Hematopoietic multipotent progenitor cell treated with erythropoietin and hydrocortisone succinate and interleukin-3 and kit ligand, for 17 days (in vitro differentiated cells): ENCODE results near the gene IL17RD.

Experiments used
- DNase-seq: peaks from one replicate; pipeline ENCODE4 v3.0.0-alpha.2; 2015; ENCODE audit warnings: low spot score

The IL17RD gene

DNA sequence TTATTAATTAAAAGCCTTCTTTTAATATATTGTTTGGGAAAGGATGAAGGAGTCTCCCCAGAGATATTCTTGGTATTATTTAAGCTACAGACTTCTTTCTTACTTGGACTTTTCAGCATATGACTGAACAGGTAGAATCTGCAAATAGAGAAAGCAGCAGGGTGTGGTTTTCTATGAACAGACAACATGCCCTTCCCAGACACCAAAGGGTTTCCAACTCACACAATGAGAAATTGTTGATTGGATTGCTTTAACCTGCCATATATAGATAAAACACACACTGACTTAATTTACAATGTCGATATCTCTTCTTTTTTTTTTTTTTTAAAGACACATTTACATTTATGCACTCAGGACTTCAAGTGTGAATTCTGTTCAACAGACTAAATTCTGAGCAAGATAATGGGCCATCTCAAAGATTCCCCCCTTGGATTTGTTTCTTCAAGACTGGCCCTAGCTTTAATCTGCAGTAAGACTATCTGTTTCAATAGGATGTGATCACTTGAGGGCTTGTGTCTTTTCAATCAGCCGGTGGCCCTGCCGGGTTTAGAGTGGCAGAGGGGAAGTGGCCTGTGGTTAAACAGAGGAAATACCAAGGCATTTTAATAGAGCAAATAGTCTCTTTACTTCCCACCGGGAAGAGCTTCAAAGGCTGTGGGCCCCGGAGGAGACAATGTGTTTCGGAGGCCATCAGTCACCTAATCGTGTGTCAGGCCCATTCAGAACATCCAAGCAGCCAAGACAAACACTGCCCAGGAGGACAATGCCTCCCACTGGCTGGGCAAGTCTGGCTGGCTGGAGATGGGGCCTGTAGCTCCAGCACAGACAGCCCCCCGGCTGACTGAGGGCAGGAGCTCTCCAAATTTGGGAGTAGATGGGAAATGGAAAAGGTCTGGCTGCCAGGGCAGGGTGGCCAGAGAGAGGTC lies 6.1 kb downstream of the IL17RD start:
- no peak for DNase-seq

DNA sequence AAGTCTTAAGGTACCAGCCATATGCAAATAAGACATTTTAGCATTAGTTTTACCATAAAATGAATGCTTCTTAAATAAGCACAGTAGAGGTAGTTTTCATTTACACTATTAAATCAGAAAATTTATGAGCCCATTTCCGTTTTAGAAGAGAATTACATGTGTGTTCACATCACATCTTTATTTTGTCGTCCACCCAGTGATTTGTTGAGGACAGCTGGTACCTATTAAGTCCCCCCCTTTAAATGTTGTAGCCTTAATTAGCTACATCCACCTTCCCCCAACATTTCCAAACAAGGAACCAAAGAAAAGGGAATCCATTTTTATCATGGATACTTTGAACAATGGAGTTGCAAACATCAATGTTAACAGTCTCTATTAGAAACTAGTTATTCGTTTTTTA lies 6.8 kb downstream of the IL17RD start:
- DNase-seq = no peak

DNA sequence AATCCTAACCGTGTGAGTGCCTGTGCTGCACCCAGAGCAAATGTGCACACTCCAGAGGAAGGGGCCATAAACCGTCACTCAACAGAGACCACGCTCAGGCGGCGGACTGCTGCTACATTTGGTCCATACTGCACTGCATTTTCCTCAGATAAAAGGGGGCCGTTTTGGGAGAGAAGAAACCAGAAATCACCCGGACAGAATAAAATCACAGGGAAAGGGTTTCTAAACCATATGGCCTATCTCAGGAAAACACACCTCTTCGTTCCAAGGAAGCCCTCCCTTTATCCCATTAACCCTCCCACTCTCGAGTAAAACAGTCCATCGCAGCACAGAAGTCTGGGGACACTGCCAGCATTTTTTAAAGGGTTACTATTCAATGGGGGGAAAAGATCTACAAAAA lies 7.6 kb downstream of the IL17RD start:
- no peak for DNase-seq

DNA sequence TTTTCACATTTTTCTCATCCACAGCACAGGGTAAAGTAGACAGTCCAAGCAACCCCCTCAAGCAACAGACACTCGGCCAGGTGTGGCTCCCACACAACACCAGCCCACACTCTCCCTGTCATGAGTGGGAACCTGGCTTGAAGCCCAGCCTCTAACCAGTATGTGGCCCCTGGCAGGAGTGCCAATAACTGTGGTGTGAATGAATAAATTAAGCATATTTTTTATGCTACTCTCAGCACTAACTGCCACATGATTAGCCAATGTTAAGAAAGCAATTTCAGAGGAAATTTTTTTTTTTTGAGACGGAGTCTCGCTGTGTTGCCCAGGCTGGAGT lies 9.9 kb downstream of the IL17RD start:
- DNase-seq = no peak

DNA sequence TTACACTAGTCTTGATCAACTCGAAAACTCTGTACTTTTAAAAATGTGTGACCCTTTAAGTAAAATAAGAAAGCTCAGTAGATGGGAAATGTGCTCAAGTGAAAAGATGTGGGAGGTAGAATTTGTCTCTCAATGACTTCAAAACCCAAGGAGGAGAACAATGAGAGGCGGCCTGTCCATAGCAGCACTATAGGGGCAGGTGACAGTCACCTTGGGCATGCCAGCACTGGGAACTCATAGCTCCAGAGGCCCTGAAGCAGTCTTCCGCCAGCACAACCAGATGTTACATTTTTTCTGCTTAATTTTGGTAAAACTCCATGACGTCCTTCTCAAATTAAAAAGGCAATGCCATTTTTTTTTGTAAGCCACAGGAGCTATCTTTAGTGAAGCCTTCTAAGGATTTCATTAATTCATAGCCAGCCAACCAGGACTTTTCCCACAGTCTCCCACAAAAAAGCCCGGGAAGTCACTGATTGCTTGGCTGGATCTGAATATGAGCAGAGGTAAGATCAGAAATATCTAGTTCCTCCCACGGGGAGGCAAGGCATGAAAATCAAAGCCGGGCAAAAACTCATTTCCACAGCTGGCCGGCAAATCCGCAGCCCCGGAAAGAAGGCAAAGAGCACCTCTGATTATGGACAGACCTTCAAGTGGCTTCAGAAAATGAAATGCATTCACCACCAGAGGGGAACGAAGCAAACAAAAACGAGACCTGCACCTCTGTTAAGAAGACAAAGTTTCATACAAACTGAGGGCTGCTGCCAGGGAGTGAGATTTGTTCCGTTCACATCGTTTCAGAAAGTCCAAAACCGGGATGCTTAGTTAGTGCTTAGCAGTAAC lies 10.5 kb downstream of the IL17RD start:
- no peak for DNase-seq

DNA sequence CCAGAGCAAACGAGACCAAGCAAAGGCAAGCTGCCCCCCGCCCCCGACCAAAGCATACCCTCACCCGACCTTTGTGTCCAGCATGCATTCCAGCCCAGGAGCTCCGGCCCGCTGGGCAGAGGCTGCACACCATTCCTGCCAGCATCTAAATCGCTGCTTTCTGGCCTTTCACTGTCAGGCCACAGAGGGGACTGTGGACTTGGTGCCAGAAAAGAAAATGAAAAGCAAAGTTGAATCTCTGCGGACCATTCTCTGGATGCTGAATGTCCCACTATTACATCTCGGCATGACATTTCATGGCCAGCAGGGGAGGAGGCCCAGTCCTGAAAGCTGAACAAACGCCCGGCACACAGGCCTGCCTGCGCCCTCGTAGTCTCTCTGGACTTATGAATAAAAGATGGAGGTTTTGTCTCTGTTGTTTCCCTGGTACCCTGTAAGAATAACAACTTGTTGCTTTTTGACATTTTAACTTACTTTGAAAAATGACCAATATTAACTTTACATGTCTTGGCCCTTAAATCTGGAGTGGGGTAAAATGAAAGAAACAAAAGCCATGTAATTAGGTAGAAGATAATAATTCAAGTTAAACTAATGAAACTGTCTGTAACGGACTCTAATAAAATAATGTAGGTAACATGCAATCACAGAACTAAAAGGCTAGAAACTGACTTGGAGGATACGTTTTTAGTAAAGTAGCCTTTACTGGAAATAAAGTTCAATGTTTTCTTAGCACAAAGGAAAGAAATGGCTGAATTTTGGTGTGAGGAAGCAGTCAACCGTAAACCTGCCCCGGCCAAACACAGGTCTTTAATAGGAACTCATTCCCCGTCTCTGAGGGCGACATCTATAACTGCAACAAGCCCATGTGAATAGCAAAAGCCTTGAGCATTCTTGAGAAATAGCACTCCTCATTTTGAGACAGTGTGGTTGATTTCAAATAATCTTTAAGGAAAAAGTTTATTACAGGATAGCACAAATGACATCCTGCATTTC lies 12.7 kb downstream of the IL17RD start:
- DNase-seq = no peak

DNA sequence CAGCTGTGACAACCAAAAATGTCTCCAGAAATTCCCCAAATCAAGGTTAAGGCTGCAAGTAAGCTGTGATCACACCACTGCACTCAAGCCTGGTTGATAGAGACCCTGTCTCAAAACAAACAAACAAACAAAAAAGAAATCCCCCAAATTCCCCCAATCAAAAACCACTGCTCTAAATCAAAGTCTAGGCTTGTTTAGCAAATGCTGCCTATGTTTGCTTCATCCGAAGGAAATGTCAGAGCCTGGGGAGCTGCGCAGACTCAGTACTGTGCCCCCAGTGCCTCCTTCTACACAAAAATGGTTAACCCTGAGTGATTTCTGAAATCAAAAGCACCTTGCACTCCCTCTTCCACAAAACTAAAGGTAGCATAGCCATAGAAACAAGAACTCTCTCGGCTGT lies 13.4 kb downstream of the IL17RD start:
- no peak for DNase-seq

DNA sequence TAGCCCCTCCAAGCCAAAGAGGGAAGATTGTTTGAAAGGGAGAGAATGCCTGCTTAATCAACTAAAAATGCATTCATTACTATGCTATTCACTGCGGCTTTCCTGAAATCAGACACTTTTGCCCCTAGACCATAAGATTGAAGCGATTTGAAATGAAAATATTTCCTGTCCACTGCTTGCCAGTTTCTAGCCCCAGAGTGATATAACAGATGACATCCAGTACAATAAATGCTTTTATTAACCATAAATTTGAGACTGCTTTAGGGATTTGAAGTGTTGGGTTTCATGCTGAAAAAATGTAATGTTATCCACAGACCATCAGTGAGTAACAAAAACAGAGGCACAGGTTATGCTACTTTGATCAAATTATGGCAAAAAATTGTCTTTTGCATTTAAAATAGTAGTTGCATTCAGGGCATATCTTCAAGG lies 14.1 kb downstream of the IL17RD start:
- DNase-seq = no peak

DNA sequence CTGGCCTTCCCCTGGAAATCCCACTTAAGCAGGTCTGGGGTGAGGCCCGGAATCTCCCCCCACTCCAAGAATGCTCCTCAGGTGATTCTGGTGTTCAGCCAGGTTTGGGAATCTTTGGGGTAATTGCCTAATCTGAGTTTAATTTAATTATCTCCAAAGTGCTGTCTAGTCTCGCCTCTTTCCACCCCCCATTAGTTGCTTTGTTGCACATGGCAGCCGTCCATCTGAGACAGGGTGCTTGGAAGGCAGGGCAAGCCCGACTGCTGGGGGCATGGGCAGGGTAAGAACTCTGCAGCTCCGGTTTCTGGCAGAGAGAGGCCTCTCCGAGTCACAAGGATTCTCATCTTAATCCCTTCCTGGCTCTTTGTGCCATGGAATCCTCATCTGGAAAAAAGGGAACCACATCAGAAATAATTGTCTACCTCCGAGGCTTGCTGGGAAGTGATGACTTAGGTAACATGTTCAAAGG lies 15.0 kb downstream of the IL17RD start:
- DNase-seq = no peak

DNA sequence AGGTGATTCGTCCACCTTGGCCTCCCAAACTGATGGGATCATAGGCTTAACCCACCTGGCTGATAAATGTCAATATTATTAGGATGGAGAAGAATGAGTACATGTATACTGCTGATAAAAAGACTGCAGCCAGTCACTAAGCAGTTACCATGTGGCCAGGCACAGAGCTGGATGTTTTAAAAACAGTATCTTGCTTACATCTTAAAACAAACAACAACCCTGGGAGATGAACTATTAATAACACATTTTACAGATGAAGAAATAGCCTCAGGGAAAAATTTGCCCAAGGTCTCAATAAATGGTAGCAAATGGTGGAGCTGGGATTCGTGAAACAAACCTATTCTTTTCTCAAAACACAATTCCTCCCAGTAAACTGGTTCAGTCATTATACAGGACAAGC lies 18.1 kb downstream of the IL17RD start:
- no peak for DNase-seq

DNA sequence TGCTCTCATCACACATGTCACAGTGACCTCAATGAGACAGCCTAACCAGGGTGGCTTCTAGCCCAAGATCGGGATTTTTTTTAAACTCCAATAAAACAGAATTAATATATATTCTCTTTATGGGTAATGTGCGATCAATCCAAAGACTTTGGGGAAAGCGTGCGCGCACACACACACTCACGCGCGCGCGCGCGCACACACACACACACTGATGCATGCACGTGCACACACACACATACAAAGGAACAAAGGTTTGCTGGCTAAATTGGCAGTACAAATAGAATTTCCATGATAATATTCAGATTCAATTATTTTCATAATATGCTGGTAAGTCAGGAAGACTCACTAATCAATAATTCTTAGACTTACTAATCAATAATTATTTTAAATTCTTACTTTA lies 19.3 kb downstream of the IL17RD start:
- DNase-seq = no peak

DNA sequence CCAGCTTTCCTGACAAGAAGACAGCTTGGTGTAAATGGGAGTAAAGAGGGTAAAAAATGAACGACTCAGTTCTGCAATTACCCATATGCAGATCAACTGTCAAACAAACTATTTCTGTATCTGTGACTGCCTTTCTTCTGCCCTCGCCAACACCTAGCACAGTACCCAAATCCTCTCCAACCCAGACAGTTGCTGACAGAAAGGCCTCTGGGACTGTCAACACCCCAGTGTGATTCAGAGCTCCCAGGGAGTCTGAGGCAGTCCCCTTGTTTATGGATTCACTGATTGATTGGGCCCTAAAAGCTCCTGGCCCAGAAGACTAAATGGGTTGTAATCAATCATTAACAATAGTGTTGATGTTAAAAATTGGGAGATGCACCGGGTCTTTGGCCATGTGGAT lies 20.2 kb downstream of the IL17RD start:
- DNase-seq = no peak

DNA sequence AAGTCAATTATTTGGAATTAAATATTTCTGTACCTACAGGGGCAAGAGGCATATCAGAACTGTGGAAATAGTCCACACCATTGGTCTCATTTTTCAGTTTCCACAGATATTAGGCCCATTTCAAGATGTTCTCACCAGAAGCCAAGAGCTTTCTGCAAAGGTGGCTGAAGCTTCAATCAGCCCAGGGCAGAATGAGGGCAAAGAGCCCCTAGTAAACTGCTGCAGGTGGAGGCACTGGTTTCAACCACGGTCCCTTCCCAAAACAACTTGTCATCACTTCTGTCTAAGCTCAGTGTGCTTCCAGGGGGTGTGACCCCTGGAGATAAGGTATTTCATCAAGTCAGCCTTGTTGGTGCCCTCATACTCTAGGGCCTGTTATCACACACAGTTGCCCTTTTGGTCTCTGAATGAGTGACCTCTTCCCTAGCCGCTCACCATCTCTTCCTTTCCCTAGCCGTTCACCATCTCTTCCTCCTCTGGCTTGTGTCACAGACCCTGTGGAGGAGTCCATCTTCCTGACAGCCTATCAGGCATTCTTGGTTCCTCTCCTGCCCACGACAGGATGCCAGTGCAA lies 21.2 kb downstream of the IL17RD start:
- DNase-seq = no peak

DNA sequence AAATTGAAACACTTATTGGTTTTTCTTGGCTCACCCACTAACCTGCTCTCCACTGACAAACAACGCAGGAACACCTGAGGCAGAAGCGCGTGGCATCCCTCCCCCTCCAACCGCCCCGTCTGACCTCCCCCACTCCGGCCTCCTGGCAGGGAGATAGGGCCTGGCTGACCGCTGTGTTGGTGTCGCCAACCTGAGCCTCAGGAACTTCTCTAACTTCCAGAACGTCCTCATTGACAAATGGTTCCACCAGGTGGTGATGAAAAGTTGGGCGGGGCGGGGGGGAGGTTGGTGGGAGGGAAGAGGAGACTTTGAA lies 22.8 kb downstream of the IL17RD start:
- DNase-seq = no peak

DNA sequence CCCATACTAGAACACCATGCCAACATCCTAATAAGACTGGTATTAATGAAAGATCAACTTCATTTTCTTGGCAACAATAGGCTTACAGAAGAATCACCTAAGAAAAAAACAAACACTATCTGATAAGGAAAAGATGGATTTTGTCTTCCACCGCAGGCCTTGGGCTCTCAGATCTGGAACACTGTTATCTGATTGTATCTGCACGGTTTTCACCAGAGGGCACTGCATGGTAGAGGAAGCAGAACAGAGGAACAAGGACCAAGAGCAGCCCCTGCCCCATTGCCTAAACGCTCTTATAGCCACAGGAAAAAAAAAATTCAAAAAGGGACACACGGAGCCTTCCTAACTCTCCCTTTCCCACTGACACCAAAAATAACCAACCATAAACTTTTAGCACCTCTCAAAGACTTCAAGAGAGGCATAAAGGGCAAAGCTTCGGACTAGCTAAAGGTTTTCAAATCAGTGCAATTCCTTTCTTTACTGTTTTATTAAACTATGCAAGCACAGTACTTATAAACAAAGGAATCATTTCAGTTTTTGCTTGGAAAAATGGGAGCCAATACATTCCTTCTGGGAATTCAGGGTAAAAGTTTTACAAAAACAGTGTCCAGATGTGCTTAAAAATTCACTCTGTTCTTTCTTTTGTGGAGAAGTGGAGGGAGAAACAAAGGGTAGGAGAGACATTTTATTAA lies 23.3 kb downstream of the IL17RD start:
- no peak for DNase-seq

DNA sequence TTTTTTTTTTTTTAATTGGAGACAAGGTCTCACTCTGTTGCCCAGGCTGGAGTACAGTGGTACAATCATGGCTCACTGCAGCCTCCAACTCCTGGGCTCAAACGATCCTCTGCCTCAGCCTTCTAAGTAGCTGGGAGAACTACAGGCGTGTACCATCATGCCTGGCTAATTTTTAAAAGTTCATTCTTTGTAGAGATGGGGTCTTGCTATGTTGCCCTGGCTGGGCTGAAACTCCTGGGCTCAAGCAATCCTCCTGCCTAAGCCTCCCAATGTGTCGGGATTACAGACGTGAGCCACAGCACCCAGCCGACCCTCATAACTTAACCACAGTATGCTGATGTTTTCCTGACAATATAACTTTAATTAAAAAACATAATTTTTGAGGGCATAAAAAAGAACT lies 24.3 kb downstream of the IL17RD start:
- DNase-seq = no peak

DNA sequence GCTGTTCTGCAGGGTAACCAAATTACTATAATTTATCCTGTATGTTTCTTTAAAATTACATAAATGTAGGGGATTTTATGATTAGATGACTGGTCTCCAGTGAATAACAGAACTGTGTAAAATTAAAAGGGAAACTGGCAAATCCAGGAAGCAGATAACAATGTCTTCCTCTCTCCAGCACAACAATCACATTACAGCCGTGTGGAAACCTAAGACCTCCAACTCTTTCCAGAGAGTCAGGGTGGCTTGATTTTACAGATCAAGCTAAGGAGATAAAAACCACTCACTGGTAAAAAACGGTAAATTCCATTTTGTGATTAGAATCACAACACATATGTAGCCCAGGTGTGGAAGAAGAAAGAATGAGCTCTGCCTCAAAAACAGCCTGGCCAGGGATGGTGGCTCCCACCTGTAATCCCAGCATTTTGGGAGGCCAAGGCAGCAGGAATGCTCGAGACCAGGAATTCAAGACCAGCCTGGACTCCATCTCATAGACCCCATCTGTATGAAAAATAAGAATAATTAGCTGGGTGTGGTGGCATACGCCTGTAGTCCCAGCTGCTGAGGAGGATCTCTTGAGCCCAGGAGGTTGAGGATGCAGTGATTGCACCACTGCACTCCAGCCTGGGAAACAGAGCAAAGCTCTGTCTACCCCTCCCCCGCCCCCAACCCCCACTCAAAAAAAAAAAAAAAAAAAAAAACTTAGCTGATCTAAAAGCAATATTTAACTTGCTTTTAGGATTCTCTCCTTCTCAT lies 29.0 kb downstream of the IL17RD start:
- DNase-seq = no peak

DNA sequence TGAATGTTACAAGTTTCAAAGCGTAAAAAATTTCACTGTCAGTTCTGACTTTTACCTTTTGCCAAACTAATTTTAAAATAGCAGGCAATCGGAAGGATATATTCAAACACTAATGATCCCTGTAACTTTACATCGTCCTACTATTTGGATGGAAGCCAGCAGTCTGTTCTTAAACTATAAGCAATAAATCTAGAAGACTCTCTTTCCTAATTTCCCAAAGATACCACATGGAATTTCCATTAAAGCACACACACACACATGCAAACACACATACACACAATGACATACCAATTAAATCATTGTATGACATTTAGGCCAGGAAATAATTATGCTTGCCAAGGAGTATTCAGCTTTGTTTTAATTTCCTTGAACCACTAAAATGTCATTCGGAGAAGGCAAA lies 32.0 kb downstream of the IL17RD start:
- DNase-seq = no peak

DNA sequence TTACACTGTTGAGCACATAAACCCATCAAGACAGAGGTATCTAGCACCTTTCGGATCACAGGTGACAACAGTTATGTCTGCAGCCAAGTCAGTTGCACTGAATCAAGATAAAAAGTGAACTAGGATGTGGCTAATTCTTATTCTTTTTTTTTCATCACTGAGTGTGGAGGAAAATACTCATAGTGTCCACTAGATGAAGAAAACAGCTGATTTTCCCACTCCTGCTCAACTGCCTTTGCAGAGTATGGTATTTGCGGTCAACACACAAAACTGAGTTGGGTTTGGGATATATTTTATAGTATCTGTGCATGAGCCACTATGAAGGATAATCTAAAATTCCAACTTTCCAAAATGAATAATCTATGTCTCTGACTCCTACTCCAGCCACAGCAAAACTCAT lies 32.5 kb downstream of the IL17RD start:
- DNase-seq = no peak

DNA sequence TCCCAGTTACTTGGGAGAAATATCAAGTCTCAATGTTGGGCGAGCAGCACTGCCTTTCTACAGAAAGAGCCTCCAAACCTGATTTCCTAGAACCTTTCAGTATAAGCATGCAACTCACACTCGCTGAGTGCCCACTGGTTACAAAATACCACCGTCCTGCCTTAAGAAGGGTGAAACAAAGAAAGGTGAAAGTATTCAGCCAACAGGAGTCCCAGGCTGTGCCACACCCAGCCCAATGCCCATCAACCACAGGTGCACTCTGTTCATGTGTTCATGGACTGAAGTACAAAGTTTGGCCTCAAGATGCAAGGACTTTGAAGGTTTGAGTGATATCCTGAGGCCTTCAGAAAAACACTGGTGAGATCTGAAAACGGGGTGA lies 34.0 kb downstream of the IL17RD start:
- no peak for DNase-seq
